Kasumi-1 (cell line): ENCODE results near the gene ADIPOQ.
"Not testable (repeated sequence)": the region's sequence is repeated elsewhere in the genome, so short reads cannot be mapped to it uniquely, and the experiment has no call there.

Experiments
- DNase-seq, 2 experiments: peaks; one replicate each; lab custom pipeline; 2025; lab: John Stamatoyannopoulos, UW

The ADIPOQ gene

DNA sequence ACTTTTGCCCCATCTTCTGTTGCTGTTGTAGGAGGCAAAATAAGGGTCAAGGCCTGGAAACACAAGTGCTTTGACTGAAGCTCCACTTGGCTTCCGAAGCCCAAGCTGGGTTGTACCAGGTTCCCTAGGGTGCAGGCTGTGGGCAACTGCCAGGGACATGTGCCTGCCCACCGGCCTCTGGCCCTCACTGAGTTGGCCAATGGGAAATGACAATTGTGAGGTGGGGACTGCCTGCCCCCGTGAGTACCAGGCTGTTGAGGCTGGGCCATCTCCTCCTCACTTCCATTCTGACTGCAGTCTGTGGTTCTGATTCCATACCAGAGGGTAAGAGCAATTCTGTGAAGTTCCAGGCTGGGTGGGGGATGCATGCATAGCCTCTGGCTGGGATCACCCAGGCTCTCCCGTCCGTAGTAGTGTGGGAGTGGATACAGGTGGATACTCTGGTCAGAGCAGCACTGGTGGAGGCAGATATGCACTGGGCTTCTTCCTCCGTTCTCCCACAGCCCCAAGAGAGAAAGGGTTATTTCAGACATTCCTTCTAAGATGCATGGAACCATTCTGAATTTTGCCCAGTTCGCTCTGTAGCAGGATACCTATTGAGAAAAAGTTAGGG is at the start of gene ADIPOQ:
TSS of gene ADIPOQ (plus strand) at position 285 of the 613 bp plus-strand sequence. CDS start 10,349 bp downstream, outside the sequence.
- DNase-seq = no peak

DNA sequence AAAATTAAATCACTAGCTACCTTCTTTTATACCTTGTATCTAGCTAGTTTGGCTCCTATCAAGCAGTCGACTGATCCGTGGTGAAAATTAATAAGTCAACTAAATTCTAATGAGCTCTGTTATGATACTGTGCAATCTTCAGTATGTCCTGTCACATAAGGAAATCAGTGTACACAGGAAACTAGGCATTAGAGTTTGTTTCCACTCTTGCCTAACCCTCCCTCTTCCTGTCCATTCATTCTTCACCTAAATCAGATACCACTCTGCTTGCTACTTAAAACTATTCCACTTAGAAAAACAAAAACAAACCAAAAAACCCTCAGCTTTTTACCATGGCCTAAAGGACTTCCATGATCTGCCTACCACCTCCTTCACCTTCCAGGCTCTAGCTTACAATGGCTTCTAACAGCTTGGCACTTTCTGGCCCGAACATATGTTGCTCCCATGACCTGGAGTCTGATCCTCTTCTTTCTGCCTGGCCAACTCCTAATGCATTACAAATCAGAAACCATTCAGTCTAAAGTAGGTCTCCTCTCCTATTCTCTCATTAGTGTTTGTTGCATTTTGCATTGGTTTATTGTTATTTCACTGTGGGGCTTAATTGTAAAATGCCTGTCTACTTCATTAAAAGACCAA is 44.2 kb upstream of the ADIPOQ start:
- DNase-seq = no peak

DNA sequence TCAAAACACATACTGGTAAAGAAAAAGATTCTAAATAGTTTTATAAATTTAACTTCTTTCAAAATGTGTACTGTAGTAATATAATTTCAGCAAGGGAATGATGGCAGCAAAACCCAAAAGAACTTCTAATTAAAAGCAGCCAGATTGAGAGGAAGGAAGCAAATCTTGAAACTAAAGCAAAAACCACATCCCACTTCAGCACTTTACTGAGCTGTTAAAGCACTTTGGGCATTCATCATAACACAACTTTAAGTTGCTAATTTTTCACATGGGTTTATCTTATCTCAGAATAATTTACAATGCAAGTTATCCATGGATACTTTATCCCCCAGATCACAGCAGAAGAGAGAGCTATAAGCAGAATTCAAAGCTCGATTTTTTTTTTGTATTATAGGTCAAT is 42.2 kb upstream of the ADIPOQ start:
- no peak for DNase-seq

DNA sequence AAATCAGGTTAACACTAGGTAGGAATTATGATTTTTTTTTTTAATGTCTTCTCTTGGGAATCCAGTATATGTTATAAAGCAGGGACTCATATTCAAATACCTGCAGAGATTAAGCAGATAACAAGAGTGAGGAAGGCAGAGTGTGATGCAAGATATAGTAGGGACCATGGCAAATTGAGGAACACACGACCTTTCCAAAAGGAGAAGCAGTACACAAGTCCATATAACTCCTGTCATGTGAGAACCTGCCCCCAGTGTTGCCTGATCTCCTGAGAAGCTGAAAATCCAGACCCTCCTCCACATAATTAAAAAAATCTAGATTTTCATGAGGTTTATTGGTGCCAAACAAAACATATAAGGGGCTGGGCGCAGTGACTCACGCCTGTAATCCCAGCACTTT is 39.8 kb upstream of the ADIPOQ start:
- no peak for DNase-seq

DNA sequence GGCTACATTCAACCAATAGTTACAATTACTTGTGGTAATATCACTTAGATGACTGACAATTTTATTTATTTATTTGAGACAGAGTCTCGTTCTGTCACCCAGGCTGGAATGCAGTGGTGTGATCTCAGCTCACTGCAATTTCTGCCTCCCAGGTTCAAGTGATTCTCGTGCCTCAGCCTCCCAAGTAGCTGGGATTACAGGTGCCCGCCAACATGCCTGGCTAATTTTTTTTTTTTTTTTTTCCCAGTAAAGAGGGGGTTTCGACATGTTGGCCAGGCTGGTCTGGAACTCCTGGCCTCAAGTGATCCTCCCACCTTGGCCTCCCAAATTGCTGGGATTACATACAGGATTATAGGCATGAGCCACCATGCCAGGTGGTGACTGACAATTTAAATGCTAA is 39.1 kb upstream of the ADIPOQ start:
- DNase-seq = not testable (repeated sequence)

DNA sequence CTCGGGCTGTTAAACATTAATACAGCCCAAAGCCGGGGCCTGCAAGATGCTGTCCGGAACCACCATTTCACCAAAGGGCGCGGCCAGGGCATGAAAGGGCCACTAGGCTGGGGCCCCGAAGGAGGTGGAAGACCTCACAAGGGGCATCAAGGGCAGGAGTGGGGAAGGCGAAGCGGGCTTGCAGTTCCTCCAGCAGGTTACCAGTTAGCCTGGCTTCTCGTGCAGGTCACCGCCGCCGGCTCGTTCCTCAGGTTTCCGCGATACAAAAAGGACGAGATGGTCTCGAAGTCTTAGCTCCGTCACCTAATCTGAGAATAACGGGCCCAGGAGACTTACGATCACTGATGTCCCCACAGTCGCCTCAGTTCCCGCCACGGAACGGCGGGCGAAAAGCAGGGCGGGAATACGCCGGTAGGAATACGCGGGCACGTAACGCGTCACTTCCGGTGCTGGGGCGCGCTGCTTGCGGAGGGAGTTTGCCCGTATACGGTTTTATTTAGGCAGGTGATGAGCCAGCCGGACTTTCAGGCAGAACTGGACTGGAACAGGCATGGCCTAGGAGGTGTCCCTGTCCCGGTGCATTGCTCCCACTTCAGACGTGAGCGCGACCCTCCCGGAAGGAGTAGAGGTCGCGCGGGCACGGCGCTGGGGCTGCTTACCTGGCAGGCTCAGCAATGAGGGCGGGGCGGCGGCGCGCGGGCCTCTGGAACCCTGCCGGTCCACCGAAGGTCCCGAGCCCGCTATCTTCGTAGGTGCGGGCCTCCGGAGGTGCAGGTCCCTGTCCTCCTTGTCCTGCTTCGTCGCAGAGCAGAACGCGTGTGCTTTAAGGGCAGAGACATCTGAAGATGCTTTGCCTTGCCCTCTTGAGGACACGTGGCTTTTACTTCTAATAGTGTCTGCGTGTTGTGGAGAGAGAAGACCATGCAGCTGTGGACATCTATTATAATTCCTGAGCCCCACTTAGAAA is 36.1 kb upstream of the ADIPOQ start, which contains the start of gene RFC4:
TSS of gene RFC4 (minus strand) at position 394 of the 967 bp plus-strand sequence. CDS start 1,769 bp downstream, outside the sequence.
- DNase-seq = peak; percentile 82 to 84

DNA sequence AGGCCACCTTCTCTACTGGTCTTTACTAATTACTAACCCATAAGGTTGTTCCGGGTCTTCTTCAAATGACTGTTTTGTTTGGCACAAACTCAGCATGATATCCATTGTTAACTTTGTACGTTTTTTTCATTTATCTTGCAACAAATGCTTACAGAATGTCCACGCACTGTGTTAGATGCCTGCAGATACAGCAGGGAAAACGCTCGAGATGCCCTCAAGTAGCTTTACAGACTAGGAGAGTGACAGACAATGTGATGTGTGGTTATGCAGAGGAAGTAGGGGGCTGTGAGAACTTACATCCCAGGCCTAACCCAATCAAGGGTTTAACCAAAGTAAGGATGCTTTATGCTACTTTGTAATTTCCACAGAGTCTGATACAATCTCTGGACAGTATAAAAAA is 35.3 kb upstream of the ADIPOQ start:
- peak; percentile 68 to 75 for DNase-seq

DNA sequence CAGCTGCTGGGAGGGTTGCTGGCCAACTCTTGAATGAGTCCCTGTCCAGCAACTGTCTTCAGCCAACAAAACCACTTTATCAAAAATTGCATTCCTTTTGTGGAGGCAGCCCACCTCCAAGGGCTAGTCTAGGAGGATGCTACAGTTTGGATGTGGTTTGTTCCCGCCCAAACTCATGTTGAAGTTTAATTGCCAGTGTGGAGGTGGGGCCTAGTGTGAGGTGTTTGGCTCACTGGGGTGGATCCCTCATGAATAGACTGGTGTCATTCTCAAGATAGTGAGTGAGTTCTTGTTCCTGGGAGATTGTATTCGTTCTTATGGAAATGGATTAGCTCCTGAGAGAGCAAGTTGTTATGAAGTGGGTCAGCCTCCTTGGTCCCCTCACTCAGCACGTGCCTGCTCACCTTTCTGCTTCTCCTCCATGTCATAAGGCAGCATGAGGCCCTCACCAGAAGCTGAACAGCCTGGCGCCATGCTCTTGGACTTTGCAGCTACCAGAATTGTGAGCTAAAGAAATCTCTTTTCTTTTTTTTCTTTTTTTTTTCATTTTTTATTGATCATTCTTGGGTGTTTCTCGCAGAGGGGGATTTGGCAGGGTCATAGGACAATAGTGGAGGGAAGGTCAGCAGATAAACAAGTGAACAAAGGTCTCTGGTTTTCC is 32.0 kb upstream of the ADIPOQ start:
- no peak for DNase-seq

DNA sequence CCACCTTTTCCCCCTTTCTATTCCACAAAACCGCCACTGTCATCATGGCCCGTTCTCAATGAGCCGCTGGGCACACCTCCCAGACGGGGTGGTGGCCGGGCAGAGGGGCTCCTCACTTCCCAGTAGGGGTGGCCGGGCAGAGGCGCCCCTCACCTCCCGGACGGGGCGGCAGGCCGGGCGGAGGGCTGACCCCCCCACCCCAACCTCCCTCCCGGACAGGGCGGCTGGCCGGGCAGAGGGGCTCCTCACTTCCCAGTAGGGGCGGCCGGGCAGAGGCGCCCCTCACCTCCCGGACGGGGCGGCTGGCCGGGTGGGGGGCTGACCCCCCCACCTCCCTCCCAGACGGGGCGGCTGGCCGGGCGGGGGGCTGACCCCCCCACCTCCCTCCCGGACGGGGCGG is 31.2 kb upstream of the ADIPOQ start:
- not testable (repeated sequence) for DNase-seq

DNA sequence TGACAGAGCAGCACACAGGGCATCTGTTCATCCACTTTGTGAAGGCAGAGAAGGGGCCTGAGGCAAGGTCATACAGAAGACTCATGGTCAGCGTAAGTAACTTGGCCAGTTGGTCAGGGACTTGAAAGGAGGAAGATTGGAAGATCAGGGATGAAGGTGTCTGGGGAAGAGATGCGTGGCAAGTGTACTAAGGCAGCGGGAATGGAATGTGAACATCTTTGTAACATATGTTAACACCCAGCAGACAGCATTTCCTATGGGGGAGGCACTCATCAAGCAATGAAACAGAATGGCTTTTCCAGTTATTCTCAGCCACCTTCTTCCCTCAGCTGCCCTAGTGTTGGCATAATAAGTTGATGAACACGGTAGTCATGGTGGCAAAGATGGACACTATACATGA is 28.4 kb upstream of the ADIPOQ start:
- DNase-seq = no peak

DNA sequence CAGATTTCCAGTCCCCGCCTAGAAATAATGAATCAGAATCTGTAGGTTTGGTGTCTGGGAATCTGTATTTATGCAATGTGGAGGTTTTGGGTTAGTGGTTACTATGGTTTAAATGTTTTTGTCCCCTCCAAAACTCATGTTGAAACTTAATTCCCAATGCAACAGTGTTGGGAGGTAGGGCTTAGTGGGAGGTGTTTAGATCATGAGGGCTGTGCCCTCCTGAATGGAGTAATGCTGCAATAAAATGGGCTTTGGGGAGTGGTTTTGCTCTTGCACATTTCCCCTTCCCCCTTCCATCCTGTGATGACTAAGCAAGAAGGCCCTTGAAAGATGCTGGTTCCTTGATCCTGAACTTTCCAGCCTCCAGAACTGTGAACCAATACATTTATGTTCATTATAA is 27.1 kb upstream of the ADIPOQ start:
- peak; percentile 49 to 73 for DNase-seq

DNA sequence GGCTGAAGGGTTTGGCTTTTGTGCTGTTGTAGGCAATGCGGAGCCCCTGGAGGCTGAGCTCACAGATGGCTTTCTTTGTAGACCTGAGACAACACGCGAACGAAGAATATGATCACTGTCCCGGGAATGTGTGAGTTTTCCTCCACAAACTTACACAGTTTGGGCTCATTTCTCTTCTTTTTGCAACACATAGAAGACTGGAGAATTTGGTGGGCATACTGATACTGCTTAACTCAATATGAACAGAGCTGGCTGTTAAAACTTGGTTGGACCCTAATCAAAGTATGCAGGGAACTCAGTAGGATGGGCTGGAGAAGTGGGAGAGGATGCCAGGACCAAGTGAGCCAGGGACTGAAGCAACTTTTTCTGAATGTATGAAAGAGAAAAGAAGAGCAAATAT is 24.0 kb upstream of the ADIPOQ start:
- DNase-seq = no peak

DNA sequence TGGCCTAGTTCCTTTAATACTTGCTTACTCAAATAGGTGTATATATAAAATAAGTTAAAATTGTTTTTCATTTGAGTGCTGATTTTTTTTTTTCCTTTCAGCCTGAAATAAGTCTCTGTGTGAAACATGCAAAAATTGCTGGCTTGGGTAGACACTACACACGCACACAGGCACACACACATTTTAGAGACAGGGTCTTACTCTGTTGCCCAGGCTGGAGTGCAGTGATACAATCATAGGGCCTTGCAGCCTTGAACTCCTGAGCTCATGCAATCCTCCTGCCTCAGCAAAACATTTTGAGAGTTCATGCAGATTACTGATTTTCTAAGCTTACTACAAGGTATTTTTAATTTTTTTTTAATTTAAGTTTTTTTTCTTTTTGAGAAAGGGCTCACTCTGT is 23.6 kb upstream of the ADIPOQ start:
- no peak for DNase-seq

DNA sequence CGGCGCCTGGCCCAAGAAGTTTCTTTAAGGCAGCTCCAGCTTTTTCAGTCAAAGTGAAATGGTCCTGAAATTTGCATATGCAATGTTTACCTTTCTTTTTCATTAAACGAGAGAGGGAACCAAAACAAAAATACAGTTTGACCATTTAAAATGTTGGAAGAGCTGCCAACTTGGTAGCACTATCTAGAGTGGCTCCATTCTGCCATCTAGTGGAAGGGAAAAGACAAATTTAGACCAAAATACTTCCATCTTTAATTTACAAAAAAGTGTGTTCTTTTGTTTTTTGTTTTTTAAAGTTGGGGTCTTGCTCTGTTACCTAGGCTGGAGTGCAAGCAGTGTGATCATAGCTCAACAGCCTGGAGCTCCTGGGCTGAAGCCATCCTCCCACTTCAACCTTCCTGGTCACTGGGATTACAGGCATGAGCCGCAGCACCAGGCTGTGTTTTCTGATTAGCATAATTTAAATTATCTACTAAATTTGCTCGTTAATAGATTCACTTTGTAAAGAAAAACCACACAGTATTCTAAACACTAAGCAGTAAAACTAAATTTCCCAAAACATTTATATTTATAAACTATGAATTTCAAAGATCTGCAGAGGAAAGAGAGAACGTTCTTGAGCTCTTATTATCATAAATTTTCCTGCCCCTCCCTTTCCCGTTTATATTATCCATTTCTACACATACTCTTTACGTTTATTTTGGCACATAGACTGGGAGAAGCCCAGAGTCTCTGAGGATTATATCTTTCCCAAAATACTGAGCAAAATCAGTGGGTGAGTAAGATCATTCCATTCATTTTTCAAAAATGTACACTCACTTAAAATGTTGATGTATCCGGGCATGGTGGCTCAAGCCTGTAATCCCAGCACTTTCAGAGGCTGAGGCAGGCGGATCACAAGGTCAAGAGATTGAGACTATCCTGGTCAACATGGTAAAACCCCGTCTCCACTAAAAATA is 20.8 kb upstream of the ADIPOQ start:
- DNase-seq = peak; percentile 74 to 76

DNA sequence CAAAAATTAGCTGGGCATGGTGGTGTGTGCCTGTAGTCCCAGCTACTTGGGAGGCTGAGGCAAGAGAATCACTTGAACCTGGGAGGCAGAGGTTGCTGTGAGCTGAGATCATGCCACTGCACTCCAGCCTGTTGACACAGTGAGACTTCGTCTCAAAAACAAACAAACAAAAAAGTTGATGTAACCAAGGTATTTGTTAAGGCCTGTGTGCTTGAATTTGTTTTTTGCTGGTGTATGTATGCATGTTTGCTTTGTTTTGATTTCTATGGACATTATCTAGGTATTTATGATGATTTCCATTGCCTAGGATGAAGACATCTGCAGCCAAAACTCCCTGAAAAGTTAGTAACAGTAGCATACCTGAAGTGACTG is 20.1 kb upstream of the ADIPOQ start:
- not testable (repeated sequence) for DNase-seq

DNA sequence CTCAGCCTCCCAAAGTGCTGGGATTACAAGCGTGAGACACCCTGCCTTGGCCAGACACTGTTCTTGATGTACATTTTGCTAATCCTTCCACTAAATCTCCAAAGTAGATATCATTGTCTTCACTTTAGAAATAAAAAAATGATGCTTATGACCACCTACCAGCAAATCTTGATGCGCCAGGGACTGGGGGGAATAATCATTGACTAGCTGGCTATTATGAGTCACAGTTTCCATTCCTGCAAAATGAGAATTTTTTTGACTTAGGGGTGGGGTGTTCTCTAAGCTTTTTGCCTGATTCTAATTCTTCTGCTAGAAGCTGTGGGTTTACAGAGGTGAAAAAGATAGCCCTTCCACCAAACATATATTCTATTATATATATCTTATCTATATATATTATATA is 19.1 kb upstream of the ADIPOQ start:
- DNase-seq = no peak

DNA sequence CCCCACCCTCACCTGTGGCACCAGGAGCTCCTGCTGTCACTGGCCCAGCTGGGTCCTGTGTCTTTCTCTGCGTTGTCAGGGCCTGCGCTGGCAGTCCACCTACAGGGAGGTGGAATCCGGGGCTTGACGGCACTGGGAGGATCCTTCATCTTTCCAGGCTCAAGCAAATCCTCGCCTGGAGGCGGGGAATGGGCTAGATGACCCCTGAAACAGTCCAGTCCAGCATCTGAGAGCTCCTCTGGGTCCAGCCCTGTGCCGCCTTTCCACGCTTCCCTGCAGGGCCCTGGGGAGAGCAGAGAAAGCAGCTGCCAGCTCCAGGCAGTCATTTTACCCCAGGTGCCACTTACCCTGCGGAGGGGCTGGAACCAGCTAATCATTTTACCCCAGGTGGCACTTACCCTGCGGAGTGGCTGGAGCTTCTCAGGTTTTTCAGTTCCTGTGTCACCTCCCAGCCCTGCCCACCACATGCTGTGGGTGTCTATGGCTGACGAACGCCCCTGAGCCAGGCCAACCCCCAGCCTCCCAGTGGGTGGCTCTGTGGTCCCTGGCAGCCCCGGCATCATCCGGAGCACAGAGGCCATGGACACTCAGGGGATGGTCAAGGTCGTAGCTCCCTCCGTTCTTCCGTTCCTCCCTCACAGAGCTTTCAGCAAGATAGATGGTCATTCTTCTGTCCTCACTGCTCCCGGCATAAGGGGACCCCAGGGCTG is 17.9 kb upstream of the ADIPOQ start:
- no peak for DNase-seq

DNA sequence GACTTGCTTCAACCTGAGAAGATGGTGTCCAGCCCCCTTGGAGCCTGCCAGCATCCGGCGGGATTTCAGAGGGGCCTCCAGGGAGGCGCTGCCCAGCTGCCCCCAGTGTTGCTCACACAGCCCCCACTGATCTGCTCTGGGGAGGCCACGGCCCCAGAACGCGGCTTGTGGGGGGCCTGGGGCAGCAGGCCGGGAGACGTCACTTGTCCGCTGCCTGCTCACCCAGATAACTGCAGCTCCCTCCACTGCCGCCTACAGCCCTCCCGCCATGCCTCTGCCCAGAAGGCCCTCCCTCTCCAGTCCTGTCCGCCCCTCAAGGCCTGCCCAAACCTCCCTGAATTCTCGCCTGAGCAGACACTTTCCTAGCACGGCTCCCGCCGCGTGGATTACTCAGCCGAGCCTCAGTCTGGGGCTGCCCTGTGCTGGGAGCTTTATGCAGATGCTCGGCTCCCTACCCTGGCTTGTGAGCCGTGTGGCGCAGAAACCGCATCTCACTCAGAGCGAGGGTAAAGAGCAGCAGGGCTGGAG is 17.2 kb upstream of the ADIPOQ start:
- DNase-seq = no peak

DNA sequence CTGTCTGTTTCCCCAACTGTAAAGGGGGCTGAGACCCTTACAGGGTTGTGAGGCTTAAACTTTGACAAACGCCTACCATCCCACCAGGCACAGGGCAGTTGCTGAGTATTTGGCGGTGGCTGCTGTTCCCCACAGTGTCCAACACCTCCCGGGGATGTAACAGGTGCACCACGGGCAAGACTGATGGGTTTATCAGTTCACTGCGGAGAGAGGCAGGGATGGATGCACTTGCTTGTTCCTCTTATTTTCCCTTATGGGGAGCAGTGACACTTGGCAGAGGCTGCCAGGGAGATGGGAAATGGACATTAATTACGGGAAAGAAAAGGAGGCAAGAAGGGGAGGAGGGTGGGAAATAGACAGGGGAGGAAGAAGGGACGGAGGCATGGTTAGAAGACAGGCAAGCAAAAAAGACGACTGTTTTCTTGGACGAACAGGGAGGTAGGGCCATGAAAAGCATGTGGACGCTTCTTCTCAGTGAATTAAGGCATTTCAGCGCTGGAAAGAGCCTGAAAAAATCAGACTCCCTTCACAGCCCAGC is 16.6 kb upstream of the ADIPOQ start:
- no peak for DNase-seq
